LHCN-M2 (cell line): ENCODE results near the gene ANXA5. TPM values are rescaled to one million over a fixed set of nuclear protein-coding genes. Genes with fewer than 3 reads are reported as not detected.

Experiments
- DNase-seq: peaks from one replicate; pipeline ENCODE4 v3.0.0-alpha.2; 2012; ENCODE audit warnings: low read depth
- total RNA-seq: library from RNA; depleted of rRNA; stranded (reverse); fragments of >200 nt; gene quantifications from 2 replicates; pipeline ENCODE4 v1.2.3, GENCODE V29; 2014

Gene ANXA5
- total RNA-seq, 1 experiment from 2014 or later: 1,192 TPM

- DNase-seq: no peak
These were observed 15.3 kb upstream of the ANXA5 start for GRCh38 chr4:121712001-121712651.

- DNase-seq: peak; percentile 99
These were observed 14.7 kb upstream of the ANXA5 start for GRCh38 chr4:121711263-121712000.

- DNase-seq: peak; percentile 61
These were observed 13.1 kb upstream of the ANXA5 start for GRCh38 chr4:121709766-121710405.

- DNase-seq: no peak
These were observed 10.6 kb upstream of the ANXA5 start for GRCh38 chr4:121707344-121707743.

- peak; percentile 90 for DNase-seq
These were observed 9.8 kb upstream of the ANXA5 start for GRCh38 chr4:121706595-121707021.

- DNase-seq: no peak
These were observed 8.7 kb upstream of the ANXA5 start for GRCh38 chr4:121705521-121705920.

GRCh38 chr4:121702136-121702535 is 5.4 kb upstream of the ANXA5 start:
- no peak for DNase-seq

GRCh38 chr4:121701263-121701662 is 4.5 kb upstream of the ANXA5 start:
- no peak for DNase-seq

GRCh38 chr4:121698236-121698671 is 1.5 kb upstream of the ANXA5 start:
- no peak for DNase-seq

- no peak for DNase-seq
These were observed 784 bp upstream of the ANXA5 start for GRCh38 chr4:121697564-121697963.

GRCh38 chr4:121696170-121696580 is 605 bp downstream of the ANXA5 start:
- DNase-seq: peak; percentile 89

- no peak for DNase-seq
These were observed 2.9 kb downstream of the ANXA5 start for GRCh38 chr4:121693886-121694285.

GRCh38 chr4:121693450-121693849 is 3.3 kb downstream of the ANXA5 start:
- no peak for DNase-seq

- DNase-seq: peak; percentile 73
These were observed 4.5 kb downstream of the ANXA5 start for GRCh38 chr4:121692261-121692660.

- DNase-seq: peak; percentile 60
These were observed 6.8 kb downstream of the ANXA5 start for GRCh38 chr4:121690001-121690400.

GRCh38 chr4:121688701-121689100 is 8.1 kb downstream of the ANXA5 start:
- no peak for DNase-seq

- no peak for DNase-seq
These were observed 8.5 kb downstream of the ANXA5 start for GRCh38 chr4:121688261-121688660.

- DNase-seq: peak; percentile 30
These were observed 10.5 kb downstream of the ANXA5 start for GRCh38 chr4:121686255-121686654.

GRCh38 chr4:121685257-121685656 is 11.5 kb downstream of the ANXA5 start:
- DNase-seq: no peak

GRCh38 chr4:121684561-121684960 is 12.2 kb downstream of the ANXA5 start:
- DNase-seq: no peak

- no peak for DNase-seq
These were observed 12.8 kb downstream of the ANXA5 start for GRCh38 chr4:121684016-121684415.

- DNase-seq: no peak
These were observed 16.2 kb downstream of the ANXA5 start for GRCh38 chr4:121680571-121680970.

- no peak for DNase-seq
These were observed 16.8 kb downstream of the ANXA5 start for GRCh38 chr4:121679951-121680350.
